ENCODE results near the gene RPL39L.

Gene RPL39L

GRCh38 chr3:187131981-187132380 lies 7.3 kb downstream of the RPL39L start:
- H3K4me3 ChIP-seq (ENCODE audit: low read depth, low read length): no peak overlapping the region
- in situ Hi-C loops (cut with HindIII; ENCODE audit: low sequenced_read_pairs): no loop called here
- TF ChIP-seq, protein P1, sequence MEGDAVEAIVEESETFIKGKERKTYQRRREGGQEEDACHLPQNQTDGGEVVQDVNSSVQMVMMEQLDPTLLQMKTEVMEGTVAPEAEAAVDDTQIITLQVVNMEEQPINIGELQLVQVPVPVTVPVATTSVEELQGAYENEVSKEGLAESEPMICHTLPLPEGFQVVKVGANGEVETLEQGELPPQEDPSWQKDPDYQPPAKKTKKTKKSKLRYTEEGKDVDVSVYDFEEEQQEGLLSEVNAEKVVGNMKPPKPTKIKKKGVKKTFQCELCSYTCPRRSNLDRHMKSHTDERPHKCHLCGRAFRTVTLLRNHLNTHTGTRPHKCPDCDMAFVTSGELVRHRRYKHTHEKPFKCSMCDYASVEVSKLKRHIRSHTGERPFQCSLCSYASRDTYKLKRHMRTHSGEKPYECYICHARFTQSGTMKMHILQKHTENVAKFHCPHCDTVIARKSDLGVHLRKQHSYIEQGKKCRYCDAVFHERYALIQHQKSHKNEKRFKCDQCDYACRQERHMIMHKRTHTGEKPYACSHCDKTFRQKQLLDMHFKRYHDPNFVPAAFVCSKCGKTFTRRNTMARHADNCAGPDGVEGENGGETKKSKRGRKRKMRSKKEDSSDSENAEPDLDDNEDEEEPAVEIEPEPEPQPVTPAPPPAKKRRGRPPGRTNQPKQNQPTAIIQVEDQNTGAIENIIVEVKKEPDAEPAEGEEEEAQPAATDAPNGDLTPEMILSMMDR (IDR thresholded peaks at IDR 0.05; ENCODE audit: low read depth, low read length, missing control alignments): no peak
- no peak for DNase-seq (ENCODE audit: low read depth)

DNA sequence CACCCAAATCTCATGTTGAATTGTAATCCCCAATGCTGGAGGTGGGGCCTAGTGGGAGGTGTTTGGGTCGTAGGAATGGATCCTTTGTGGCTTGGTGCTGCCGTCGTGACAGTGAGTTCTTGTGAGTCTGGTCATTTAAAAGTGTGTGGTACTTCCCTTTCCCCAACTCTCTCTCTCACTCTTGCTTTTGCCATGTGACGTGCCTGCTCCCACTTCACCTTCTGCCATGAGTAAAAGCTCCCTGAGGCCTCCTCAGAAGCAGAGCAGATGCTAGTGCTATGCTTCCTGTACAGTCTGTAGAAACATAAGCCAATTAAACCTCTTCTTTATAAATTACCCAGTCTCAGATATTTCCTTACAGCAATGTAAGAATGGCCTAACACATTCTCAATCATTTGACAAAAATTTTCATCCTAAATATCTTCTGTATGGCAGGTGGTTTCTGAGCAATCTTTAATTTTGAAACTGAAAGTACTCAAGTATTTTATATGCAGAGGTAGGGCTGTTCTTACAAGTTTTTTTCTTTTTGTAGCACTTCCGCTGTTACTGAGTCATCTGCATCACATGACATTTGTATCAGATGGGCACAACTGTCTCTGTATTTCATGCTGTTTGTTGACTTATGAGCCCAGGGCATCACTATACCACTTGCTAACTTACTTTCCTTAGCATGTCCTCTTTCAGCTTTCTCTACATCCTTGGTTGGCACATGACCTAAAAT lies 8.8 kb downstream of the RPL39L start:
- in situ Hi-C loops (cut with HindIII; ENCODE audit: low sequenced_read_pairs): no loop called here
- no peak overlapping the region for H3K4me3 ChIP-seq (ENCODE audit: low read depth, low read length)
- TF ChIP-seq, protein P1 (IDR thresholded peaks at IDR 0.05; ENCODE audit: low read depth, low read length, missing control alignments): no peak
- peak; percentile 8 for DNase-seq (ENCODE audit: low read depth)

GRCh38 chr3:187125319-187126031 lies 13.8 kb downstream of the RPL39L start:
- TF ChIP-seq, protein P1 (IDR thresholded peaks at IDR 0.05; ENCODE audit: low read depth, low read length, missing control alignments): no peak
- no peak for DNase-seq (ENCODE audit: low read depth)
- in situ Hi-C loops (cut with HindIII; ENCODE audit: low sequenced_read_pairs): no loop called here
- no peak overlapping the region for H3K4me3 ChIP-seq (ENCODE audit: low read depth, low read length)

- no peak for DNase-seq (ENCODE audit: low read depth)
- in situ Hi-C loops (cut with HindIII; ENCODE audit: low sequenced_read_pairs): no loop called here
- TF ChIP-seq, protein P1 (IDR thresholded peaks at IDR 0.05; ENCODE audit: low read depth, low read length, missing control alignments): no peak
- no peak overlapping the region for H3K4me3 ChIP-seq (ENCODE audit: low read depth, low read length)
These were observed 17.0 kb downstream of the RPL39L start for GRCh38 chr3:187122261-187122660.

- no peak for DNase-seq (ENCODE audit: low read depth)
- TF ChIP-seq, protein P1 (IDR thresholded peaks at IDR 0.05; ENCODE audit: low read depth, low read length, missing control alignments): no peak
- in situ Hi-C loops (cut with HindIII; ENCODE audit: low sequenced_read_pairs): no loop called here
- no peak overlapping the region for H3K4me3 ChIP-seq (ENCODE audit: low read depth, low read length)
These were observed 19.0 kb downstream of the RPL39L start for GRCh38 chr3:187120326-187120725.

DNA sequence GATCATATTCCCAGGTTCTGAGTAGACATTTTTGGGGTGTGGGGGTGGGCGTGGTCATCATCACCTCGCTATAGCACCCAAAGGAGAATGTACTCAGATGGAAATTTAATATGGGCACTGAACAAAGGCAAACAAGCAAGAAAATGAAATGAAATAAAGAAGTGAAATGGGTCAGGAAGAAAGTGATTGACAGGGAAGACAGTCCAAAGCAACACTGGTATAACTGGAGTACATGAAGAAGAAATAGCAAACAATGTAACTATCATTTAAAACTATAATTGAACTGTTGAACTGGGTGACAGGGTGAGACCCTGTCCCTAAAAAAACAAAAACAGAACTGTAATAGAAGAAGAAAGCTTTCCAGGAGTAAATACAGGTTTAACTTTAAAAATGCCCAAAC lies 24.8 kb downstream of the RPL39L start:
- no peak overlapping the region for H3K4me3 ChIP-seq (ENCODE audit: low read depth, low read length)
- DNase-seq (ENCODE audit: low read depth): no peak
- TF ChIP-seq, protein P1 (IDR thresholded peaks at IDR 0.05; ENCODE audit: low read depth, low read length, missing control alignments): no peak
- in situ Hi-C loops (cut with HindIII; ENCODE audit: low sequenced_read_pairs): loop anchor here (5.0 kb wide), 1 partner anchor 573 kb away; no protein-coding TSS in a partner anchor
